RPMI8226 (cell line): ENCODE results near the gene TSHZ1.

Source experiments
- DNase-seq: peaks from one replicate; pipeline ENCODE4 v3.0.0-alpha.2; 2015

TSHZ1 gene

GRCh38 chr18:75209129-75209950, 1.3 kb upstream of the TSHZ1 start, which contains the start of gene PTGR3:
Gene PTGR3 (minus strand): TSS chr18:75209139. CDS start chr18:75209058, 81 bp downstream.
- peak; percentile 92 for DNase-seq

GRCh38 chr18:75209951-75210258, 692 bp upstream of the TSHZ1 start:
- no peak for DNase-seq

GRCh38 chr18:75211002-75211621, 515 bp downstream of the TSHZ1 start:
- DNase-seq: peak; percentile 62

GRCh38 chr18:75211626-75211952, 992 bp downstream of the TSHZ1 start:
- peak; percentile 48 for DNase-seq

- DNase-seq: peak; percentile 53
Measured at GRCh38 chr18:75211953-75212750, 1.6 kb downstream of the TSHZ1 start.

- DNase-seq: no peak
Measured at GRCh38 chr18:75212751-75213090, 2.1 kb downstream of the TSHZ1 start.

GRCh38 chr18:75213611-75214331, 3.2 kb downstream of the TSHZ1 start:
- DNase-seq: no peak

GRCh38 chr18:75214332-75214690, 3.7 kb downstream of the TSHZ1 start:
- no peak for DNase-seq

GRCh38 chr18:75214766-75215510, 4.3 kb downstream of the TSHZ1 start:
- no peak for DNase-seq

GRCh38 chr18:75215663-75216062, 5.1 kb downstream of the TSHZ1 start:
- no peak for DNase-seq

- no peak for DNase-seq
Measured at GRCh38 chr18:75216212-75216910, 5.8 kb downstream of the TSHZ1 start.

GRCh38 chr18:75216911-75217689, 6.5 kb downstream of the TSHZ1 start:
- DNase-seq: no peak

GRCh38 chr18:75218065-75218923, 7.7 kb downstream of the TSHZ1 start:
- DNase-seq: no peak

GRCh38 chr18:75219745-75220375, 9.3 kb downstream of the TSHZ1 start:
- DNase-seq: no peak

GRCh38 chr18:75220551-75221355, 10.2 kb downstream of the TSHZ1 start:
- no peak for DNase-seq

- no peak for DNase-seq
Measured at GRCh38 chr18:75221397-75221796, 10.8 kb downstream of the TSHZ1 start.

GRCh38 chr18:75221897-75222296, 11.3 kb downstream of the TSHZ1 start:
- no peak for DNase-seq

GRCh38 chr18:75222407-75222806, 11.8 kb downstream of the TSHZ1 start:
- DNase-seq: no peak
